ENCODE data around the gene NCOA3.
"Not testable (repeated sequence)": the region's sequence is repeated elsewhere in the genome, so short reads cannot be mapped to it uniquely, and the experiment has no call there.

NCOA3 gene

GRCh38 chr20:47502271-47503239 lies 868 bp downstream of the NCOA3 start:
- peak; percentile 14 for DNase-seq

DNA sequence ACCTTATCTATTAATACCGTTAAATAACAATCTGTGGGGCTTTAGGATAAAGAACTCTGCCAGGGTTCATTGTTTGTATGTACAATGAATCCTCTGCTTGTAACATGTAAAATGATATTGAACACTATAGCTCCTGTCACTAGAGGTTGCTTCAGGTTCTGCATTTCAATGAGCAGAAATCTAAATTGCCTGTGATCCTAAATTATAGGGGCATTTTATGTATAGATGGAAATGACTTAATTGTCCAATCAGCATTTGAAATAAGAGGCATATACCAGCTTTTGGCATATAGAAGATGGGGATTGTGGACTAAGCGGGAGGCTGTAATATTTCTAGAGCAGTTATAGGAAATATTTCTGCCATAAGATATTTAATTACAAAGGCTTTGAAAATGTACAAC lies 2.0 kb downstream of the NCOA3 start:
- DNase-seq = no peak

DNA sequence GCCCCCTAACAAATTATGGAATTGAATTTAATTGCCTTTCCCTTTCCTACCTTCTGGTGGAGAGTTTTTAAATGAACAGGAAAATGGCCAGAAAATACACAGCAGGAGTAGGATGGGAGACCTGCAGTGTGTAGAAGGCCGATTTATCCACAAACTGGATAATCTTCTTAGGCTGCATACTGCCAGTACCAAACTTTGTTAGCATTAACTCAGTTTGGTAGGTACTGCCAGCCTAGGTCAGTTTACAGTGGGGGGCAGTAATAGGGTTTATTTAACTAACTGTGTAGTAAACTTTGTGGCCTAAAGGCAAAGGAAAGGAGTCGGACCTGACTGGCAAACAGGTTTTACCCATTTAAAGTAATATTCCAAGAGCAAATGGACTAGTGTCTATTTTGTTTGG lies 4.6 kb downstream of the NCOA3 start:
- DNase-seq = no peak

DNA sequence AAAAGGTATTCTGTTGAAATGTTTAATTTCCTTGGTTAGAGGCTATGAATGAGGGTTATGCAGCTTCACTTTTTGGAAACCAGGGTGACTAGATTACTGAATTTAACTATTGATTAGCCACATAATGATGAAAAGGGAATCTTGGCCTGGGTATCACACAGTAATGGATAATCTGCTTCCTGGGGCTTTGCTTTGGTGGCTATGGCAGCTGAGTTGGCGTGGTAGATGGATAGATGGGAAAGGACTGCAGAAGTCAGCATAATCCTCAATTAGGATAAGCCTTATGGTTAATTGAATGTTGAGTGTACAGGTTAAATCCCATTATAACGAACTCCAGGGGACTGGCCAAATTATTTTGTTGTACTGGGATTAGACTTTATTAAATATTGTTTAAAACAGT lies 5.2 kb downstream of the NCOA3 start:
- DNase-seq = no peak

GRCh38 chr20:47507275-47507981 lies 5.7 kb downstream of the NCOA3 start:
- DNase-seq = not testable (repeated sequence)

GRCh38 chr20:47508278-47508677 lies 6.6 kb downstream of the NCOA3 start:
- no peak for DNase-seq

DNA sequence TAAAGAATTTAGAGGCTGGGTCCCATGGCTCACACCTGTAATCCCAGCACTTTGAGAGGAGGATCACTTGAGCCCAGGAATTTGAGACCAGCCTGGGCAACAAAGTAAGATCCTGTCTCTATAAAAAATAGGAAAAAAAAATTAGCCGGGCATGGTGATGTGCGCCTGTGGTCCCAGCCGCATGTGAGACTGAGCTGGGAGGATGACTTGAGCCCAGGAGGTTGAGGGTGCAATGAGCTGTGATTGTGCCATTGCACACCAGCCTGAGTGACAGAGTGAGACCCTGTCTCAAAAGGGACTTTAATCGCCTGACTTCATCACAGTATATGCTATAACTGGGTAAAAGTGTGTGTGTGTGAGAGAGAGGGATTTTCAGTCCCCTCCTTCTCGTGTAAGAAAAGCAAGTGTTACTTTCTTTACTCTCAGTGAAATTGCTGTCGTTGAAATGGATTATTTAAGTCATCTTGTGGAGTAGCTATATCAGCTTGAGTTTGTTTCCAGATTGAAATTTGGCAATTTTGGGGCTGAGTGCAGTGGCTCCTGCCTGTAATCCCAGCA lies 7.5 kb downstream of the NCOA3 start:
- DNase-seq = no peak

DNA sequence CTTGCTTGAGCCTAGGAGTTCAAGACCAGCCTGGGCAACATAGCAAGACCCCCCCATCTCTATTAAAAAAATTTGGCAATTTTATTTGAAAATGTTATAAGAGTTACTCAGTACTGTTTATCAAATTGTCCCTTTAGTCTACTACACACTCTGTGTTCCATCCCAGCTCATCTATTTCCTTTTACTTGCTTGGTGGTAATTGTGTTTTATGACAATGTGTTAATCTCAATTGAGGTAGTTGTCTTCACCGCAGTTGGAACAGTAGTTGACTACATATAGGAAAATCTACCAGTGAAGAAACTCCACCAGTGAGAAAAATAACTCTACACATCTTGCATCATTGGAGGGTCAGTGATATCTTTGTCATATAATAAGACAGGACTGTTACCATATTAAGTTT lies 8.0 kb downstream of the NCOA3 start:
- no peak for DNase-seq

DNA sequence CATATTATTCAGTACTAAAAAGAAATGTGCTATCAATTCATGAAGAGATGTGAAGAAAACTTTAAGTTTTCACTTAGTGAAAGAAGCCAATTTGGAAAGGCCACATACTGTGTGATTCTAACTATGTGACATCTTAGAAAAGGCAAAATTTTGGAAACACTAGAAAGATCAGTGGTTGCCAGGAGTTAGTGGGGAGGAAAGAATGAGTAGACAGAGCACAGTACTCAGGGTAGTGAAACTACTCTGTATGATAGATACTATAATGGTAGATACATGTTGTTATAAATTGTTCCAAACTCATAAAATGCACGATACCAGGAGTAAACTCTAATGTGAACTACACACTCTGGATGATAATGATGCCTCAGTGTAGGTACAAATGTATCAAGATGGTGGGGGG lies 14.2 kb downstream of the NCOA3 start:
- no peak for DNase-seq

DNA sequence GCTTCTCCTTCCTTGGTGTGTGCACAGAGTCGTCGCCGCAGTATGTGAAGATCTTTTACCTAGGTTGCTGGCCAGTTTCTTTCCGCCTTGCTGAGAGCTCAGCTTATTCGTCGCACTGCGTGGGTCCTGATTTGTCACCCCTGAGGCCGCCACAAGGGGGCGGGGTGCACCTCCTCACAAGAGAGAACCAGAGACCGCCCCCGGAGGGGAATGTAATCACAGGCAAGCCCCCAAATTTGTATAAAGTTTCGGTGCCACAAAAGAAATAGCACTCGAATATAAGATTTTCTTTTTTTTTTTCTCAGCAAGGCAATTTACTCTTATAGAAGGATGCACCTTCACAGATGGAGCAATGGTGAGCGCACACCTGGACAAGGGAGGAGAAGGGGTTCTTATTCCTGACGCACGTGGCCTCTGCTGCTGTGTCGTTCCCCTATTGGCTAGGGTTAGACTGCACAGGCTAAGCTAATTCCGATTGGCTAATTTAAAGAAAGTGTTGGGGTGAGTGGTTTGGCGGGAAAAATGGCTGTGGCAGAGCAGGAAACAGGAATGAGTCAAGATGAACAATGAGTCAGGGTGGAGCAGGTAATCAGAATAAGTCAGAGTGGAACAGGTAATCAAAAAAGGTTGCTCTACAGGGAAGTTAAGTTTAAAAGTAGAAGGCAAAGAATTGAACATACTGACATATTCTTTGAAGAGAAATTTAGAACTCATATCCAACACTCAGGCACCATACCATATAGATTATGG lies 19.5 kb downstream of the NCOA3 start:
- no peak for DNase-seq

DNA sequence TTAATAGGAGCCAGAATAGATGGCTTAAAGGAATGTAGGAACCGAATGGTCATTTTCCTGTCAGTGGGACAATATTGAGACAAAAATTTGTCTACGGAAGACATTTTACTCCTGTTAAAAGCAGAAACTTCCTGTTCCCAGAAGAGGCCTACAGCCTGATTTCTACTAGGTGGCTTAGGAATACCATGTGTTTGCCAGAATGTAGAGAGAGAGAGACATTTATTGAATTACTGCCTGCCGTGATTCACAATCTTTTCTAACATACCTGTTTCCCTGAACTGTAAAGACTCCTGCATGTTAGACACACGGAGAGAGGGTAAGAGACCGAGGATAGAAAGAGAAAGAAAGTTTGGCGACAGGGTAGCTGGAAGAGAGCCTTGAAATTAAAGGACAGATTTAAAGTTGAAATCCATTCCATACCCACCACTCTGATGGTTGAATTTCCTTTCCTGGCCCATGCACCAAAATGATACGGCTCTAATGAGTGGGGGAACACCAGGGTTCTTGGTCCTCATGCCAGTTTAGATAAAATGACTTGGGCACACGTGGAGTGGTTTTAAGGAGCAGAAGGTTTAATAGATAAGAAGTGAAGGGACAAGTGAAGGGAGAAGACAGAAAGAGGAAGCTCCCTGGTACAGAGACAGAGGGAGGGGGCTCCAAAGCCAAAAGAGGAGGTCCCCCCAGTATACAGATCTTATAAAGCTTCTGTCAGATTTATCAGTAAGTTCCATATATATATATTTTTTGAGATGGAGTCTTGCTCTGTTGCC lies 22.5 kb downstream of the NCOA3 start:
- no peak for DNase-seq

DNA sequence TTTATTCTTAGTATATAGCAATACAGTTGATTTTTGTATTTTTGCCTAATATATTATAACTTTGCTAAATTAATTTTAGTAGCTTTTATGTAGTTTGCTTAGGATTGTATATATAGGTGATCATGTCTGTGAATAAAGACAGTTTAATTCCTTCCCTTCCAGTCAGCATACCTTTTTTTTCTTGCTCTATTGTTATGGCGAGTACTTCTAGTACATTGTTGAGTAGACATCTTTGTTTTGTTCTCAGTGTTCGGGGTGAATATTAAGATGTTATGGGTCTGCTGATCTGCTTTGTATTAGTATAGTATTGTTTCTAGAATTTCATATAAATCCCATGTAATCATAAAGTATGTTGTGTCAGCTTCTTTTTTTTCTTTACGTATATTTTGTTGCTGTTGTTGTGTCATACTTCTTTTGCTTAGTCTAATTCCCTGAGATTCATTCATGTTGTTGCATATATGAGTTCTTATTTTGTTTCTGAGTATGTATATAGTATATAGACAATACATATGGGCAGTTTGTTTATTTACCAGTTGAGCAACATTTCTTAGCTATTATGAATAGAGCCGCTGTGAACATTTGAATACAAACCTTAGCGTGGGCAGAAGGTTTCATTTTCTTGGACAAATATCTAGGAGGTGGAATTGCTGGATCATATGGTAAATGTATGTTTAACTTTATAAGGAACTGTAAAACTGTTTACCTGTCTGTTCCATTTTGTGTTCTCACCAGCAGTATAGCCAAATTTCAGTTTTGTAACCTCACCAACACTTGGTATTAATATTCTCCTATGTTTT lies 25.5 kb downstream of the NCOA3 start:
- no peak for DNase-seq

DNA sequence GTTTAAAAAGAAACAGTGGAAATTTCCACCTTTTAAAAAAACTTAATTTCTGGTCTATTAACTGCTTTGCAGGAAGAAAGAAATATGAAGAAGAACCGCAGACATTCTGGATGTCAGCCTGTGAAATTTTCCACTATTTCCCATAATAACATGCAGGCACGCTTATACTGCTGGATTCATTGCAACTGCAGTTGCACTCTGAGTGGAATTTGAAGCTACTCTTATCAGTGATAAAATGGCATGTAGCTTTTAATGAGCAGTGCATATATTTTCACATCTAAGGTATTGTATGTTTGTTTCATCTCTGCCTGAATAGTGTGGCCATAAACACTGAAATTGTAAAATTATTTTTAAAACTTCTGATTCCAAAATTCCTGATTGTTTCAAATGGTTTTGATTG lies 28.2 kb downstream of the NCOA3 start:
- no peak for DNase-seq

DNA sequence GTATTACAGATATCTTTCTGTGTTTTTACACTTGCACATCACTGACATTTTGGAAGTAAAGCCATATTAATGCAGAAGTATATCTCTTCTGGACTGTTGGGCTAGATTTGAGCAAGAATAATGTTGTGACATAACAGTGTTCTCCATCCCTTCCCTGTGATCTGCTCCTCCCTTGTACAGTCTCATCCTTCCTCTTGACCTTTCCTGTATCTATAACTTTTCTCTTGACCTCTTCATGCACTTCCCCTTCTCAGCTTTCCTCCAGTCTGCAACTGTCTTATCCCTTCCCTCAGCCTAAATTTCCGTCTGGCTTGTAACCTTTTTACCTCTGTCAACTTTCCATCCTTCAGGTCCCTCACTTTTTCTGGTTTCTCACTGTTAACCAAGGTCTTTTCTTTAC lies 29.8 kb downstream of the NCOA3 start:
- DNase-seq = no peak

DNA sequence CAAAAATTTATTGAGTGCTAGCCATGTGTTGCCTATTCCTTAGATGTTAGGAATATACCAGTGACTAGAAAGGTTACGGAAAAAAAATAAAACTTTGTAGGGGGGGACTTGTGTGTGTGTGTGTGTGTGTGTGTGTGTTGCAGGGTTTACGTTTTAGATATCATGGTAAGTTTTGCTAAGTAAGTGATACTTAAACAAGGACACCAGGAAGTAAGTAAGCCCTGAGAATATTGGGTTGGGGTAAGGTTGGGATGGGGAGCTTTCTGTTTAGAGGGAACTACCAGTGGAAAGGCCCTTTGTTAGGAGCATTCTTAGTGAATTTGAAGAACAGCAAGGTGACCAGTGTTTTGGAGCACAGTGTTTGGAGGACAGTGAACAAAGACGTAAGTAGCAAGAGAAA lies 30.3 kb downstream of the NCOA3 start:
- no peak for DNase-seq

DNA sequence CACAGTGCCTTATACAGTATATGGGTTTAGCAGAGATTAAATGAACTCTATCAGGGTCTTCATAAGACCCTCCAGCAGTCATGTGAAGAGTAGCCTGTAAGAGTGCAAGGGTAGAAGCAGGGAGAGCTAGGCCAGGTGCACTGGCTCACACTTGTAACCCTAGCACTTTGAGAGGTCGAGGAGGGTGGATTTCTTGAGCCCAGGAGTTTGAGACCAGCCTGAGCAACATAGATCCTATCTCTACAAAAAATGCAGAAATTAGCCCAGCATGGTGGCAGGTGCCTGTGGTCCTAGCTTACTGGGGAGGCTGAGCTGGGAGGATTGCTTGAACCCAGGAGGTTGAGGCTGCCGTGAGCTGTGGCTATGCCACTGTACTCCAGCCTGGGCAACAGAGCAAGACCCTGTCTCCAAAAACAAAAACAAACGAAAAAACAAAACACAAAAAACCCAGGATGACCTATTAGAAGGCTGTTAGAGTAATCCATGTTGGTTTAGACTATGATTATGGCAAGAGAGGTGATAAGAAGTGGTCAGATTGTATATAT lies 31.9 kb downstream of the NCOA3 start:
- DNase-seq = no peak

GRCh38 chr20:47534405-47534804 lies 32.7 kb downstream of the NCOA3 start:
- DNase-seq = no peak

DNA sequence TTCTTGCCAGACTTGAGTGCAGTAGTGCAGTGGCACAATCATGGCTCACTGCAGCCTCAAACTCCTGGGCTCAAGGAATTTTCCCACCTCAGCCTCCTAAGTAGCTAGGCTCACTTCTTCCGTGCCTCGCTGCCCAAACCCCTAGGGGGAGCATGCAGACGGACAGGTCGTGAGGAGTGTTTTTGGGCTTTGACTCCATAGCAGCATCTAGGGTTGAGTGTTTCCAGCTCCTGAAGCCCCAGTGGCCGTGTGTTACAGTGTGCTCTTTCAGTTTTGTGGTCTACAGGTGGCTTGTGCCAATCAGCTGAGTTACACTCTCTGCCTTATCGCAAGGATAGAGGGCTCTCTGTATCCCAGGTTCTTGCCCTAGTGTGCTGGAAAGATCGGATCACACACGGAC lies 33.4 kb downstream of the NCOA3 start:
- no peak for DNase-seq

DNA sequence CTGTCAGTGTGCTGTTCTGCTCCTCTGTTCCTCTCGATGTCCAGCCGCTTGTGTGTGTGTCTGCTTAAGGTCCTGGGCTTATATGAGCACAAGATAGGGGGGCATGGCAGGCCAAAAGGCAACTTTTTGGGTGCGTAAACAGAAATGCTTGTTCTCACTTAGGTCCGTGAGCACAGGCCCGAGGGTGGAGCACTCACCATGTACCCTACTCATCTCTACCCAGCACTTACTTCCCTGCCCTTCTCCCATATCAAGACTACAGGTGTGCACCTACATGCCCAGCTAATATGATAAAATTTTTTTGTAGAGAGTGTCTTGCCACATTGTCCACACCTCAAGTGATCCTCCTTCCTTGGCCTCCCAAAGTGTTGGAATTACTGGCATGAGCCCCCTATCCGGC lies 34.3 kb downstream of the NCOA3 start:
- no peak for DNase-seq

DNA sequence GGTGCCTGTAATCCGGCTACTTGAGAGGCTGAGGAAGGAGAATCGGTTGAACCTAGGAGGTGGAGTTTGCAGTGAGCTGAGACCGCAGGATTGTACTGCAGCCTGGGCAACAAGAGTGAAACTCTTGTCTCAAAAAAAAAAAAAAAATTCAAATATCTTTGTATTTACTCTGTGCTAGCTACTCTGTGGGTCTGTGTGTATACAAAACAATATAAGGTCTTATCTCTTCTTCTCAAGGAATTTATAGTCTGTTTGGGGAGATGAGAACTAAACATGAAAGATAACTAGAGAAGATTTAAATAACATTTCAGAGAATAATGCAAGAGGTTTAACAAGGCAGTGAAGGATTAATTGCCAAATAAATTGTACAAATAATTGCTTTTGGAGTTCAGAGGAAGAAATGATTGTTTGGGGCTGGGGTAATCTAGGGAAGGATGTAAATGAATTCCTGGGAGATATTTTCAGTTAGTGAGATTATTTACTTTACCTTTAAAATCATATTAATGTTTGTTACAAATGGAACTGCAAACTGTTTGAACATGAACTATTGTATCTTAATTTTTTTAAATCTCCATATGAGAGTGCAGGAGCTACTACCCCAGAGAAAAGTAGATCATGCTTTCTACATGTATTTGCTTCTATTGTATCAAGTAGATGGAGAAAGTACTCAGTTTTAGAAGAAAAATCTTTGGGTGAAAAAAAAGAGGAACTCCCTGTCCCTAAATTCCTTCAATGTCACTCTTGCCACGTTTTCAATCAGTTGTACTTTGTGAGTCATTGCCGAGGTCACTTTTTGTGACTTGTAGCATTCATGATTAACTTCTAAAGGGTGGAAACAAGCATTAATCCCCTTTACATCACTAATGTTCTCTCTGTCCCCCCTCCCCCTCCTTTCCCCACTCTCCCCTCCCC lies 39.0 kb downstream of the NCOA3 start:
- DNase-seq = no peak

All from NCI-H1694 treated with DMSO at 0.1 percent for 48 hours (cell line).